Epithelial cell of proximal tubule (primary cell): ENCODE measurements around the gene CD248. TPM values are rescaled to one million over a fixed set of nuclear protein-coding genes. Genes with fewer than 3 reads are reported as not detected.

Experiments
- DNase-seq: peaks from one replicate; pipeline ENCODE4 v3.0.0-alpha.2; 2011; ENCODE audit warnings: low read depth
- H3K4me3 ChIP-seq: 2 replicates; pipeline ENCODE4 v1.5.1; 2011; ENCODE audit warnings: low read depth, mild to moderate bottlenecking, low read length
- CTCF ChIP-seq: conservative IDR thresholded peaks from 2 replicates; pipeline ENCODE4 v1.5.1; 2012; ENCODE audit warnings: low read depth, mild to moderate bottlenecking, low read length
- total RNA-seq: library from RNA; depleted of rRNA; stranded (reverse); fragments of >200 nt; gene quantifications from 2 replicates; pipeline ENCODE4 v1.2.3, GENCODE V29; 2015

CD248 gene
- total RNA-seq, 1 donor from 2014 or later, result 1.0 TPM

GRCh38 chr11:66318600-66318970 lies 1.7 kb upstream of the CD248 start:
- no peak for TF ChIP-seq CTCF
- no peak for DNase-seq

GRCh38 chr11:66317723-66318599 lies 1.1 kb upstream of the CD248 start:
- H3K4me3 ChIP-seq, result no peak overlapping the region
- TF ChIP-seq CTCF, result no peak
- peak; percentile 18 for DNase-seq

More at GRCh38 chr11:66318600-66318970, 1.7 kb upstream of the CD248 start:
- H3K4me3 ChIP-seq, result no peak overlapping the region

DNA sequence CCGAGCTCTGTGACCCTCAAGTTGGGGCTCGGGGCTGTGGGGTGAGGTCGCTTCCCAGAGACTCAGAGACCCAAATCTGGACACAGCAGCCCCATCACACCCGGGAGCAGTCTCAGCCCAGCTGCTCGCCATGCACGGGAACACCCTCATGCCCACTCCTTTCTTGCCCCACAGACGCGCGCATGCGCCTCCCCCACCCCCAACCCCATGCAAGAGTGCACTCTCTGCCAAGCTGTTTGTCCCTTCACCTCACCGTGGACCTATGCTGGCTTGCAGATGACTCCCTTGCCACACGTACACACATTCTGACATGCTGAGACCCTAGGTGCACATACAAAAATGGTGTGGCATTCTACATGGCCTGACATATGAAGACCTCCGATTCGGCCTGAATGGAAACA lies 478 bp upstream of the CD248 start:
- DNase-seq, result no peak
- no peak overlapping the region for H3K4me3 ChIP-seq
- no peak for TF ChIP-seq CTCF

DNA sequence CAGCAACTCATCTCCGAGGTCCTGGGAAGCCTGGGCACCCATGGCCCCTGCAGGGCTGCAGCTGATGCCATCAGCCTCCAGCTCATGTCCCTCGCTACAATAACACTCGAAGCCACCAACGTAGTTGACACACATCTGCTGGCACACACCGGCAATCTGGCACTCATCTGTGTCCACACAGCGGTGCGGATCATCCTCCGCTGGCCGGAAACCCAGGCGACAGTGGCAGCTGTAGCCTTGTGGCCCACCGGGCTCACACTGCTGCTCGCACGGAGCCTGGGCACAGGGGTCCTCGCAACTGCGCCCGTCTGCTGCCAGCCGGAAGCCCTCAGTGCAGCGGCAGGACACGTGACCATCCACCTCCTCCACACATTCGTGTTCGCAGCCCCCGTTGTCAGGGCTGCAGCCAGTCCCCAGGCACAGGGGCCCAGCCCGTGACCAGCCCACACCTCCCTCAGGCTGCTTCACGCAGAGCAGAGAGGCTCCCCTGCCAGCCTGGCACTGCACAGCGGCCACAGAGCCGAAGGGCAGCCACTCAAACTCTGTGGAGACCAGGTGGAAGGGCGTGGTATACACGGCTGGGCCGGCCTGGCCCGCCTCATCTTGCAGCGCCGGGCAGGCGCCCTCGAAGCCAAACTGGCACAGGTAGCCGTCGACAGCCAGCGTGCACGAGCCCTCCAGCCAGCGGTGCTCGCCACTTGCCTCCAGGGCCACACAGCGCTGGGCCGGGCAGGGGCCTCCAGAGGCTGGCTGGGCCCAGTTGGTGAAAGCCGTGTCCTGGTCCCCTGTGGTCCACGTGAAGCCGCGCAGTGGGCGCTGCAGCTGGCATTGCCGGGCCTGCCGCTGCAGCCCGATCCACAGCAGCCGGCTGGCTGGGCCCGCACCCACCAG lies 678 bp downstream of the CD248 start:
- no peak for TF ChIP-seq CTCF

GRCh38 chr11:66315498-66315885 lies 1.4 kb downstream of the CD248 start:
- no peak overlapping the region for H3K4me3 ChIP-seq
- DNase-seq, result no peak
- TF ChIP-seq CTCF, result no peak

More for the DNA sequence above, 678 bp downstream of the CD248 start:
- DNase-seq, result no peak
- no peak overlapping the region for H3K4me3 ChIP-seq

DNA sequence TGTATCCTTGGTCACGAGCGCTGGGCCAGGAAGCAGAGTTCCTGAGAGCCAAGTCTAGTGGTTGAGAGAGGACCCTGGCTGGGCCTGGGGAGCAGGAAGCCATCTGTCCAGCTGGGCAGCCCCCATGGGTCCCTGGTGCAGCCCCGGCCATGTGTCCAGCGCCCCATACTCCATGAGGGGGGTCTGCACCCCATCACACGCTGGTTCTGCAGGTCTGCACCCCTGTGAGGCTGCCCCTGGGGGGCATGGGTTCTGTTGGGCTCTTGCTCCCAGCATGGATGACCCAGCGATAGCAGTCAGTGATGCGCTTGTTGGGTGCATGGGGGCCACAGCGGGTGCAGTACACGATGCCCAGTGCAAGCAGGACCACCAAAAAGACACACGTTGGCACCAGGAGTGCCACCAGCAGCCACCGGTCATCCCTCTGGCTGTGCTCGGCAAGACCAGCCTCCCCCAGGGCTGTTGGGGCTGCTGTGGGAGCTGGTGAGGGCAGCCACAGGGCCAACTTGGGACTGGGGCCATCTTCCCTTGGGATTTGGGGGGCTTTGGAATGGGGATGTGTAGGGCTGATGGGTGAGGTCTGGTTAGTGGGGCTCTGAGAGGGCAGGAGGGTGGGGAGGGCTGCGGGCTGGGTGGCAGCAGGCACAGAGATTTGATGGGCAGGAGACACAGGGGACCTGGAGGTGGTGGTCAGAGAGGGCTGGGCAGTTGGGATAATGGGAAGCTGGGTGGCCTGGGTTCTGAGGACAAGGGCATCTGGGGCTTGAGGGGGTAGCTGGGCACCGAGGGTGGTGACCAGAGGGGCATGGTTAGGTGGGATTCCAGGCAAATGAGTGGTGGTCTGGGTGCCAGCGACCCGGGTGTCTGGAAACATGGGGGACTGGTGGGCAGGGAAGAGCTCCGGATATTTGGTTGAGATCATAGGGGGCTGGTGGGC lies 2.0 kb downstream of the CD248 start:
- no peak for TF ChIP-seq CTCF
- H3K4me3 ChIP-seq, result no peak overlapping the region
- DNase-seq, result no peak
